BLaER1 (cell line): ENCODE results near the gene SPG7.

ENCODE experiments used
- H3K27ac ChIP-seq: shearing (Covaris generic); formaldehyde crosslinking; 2 replicates; pipeline ENCODE4 v1.8.1; 2022
- H3K27me3 ChIP-seq: shearing (Covaris generic); formaldehyde crosslinking; 2 replicates; pipeline ENCODE4 v1.8.1; 2022
- H3K36me3 ChIP-seq: shearing (Covaris generic); formaldehyde crosslinking; 2 replicates; pipeline ENCODE4 v1.8.1; 2022
- H3K4me1 ChIP-seq: shearing (Covaris generic); formaldehyde crosslinking; 2 replicates; pipeline ENCODE4 v1.8.1; 2022
- H3K4me2 ChIP-seq: shearing (Covaris generic); formaldehyde crosslinking; 2 replicates; pipeline ENCODE4 v1.8.1; 2022
- H3K4me3 ChIP-seq: shearing (Covaris generic); formaldehyde crosslinking; 2 replicates; pipeline ENCODE4 v1.8.1; 2022
- H3K9ac ChIP-seq: shearing (Covaris generic); formaldehyde crosslinking; 2 replicates; pipeline ENCODE4 v1.8.1; 2022
- H3K9me3 ChIP-seq: shearing (Covaris generic); formaldehyde crosslinking; 2 replicates; pipeline ENCODE4 v1.8.1; 2022
- H4K20me1 ChIP-seq: shearing (Covaris generic); formaldehyde crosslinking; 2 replicates; pipeline ENCODE4 v1.8.1; 2022
- Cebpa-rat ChIP-seq: shearing (Covaris generic); IDR thresholded peaks from 2 replicates; pipeline ENCODE4 v1.8.1; 2022

The SPG7 gene

DNA sequence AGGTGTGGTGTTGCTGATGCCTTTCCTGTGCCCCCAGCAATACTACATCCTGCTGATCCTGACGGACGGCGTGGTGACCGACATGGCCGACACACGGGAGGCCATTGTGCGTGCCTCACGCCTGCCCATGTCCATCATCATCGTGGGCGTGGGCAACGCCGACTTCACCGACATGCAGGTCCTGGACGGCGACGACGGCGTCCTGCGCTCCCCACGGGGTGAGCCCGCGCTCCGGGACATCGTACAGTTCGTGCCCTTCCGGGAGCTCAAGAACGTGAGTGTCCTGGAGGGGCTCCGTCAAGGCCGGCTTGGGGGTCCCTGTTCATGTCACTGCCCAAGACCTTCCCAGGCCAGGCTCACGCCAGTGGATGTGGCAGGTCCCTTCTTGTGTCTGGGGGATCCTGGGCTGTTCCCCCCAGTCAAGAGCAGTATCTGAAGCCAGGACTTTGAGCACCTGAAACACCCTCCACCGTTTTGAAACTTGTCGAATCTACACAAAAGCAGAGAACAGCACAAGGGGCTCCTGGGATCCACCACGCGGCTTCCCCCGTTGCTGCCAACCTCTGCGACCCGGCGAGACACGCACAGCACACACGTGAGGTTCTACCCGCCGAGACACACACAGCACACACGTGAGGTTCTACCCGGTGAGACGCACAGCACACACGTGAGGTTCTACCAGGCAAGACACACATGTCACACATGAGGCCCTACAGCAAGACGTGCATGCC lies 87.3 kb downstream of the SPG7 start:
- peak overlapping the region; percentile 64 for H3K4me2 ChIP-seq
- H3K4me3 ChIP-seq: no peak overlapping the region
- H3K27me3 ChIP-seq: no peaks in the 10 kb centered on the region
- no peaks in the 10 kb centered on the region for H4K20me1 ChIP-seq
- no peak for TF ChIP-seq Cebpa-rat
- peaks cover 50% of the 10 kb centered on the region for H3K4me1 ChIP-seq
- no peak overlapping the region for H3K9ac ChIP-seq
- H3K9me3 ChIP-seq: no peaks in the 10 kb centered on the region
- 0 out of 2 replicates have a peak overlapping the region, but pooled peaks have one; percentile 13 for H3K27ac ChIP-seq
- peaks cover 43% of the 10 kb centered on the region for H3K36me3 ChIP-seq

DNA sequence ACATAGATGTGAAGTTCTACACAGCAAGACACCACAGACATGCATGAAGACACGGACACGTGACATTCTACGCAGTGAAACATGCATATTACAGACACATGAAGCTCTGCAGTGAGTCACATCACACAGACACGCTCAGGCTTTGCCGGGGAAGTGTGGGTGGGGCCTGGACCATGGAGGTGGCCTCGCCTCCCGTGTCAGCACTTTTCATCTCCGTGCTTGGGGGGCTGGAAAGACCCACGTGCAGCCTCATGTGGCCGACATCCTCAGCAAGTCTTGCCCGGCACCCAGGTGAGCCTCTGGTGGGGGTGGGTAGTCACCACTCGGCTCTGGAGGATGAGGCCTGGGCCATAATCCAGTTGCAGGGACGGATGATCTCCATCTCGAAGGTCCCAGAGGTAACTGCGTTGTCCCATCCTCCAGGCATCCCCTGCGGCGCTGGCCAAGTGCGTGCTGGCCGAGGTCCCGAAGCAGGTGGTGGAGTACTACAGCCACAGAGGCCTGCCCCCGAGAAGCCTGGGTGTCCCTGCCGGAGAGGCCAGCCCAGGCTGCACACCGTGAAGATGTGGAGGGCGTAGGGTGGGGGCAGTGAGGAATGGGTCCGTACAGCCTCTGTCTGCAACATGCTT lies 88.0 kb downstream of the SPG7 start:
- TF ChIP-seq Cebpa-rat: no peak
- no peaks in the 10 kb centered on the region for H3K9me3 ChIP-seq
- peaks cover 57% of the 10 kb centered on the region for H3K4me1 ChIP-seq
- H3K9ac ChIP-seq: no peak overlapping the region
- no peak overlapping the region for H3K27ac ChIP-seq
- H3K36me3 ChIP-seq: peaks cover 39% of the 10 kb centered on the region
- no peak overlapping the region for H3K4me2 ChIP-seq
- no peaks in the 10 kb centered on the region for H4K20me1 ChIP-seq
- H3K27me3 ChIP-seq: no peaks in the 10 kb centered on the region
- H3K4me3 ChIP-seq: no peak overlapping the region

DNA sequence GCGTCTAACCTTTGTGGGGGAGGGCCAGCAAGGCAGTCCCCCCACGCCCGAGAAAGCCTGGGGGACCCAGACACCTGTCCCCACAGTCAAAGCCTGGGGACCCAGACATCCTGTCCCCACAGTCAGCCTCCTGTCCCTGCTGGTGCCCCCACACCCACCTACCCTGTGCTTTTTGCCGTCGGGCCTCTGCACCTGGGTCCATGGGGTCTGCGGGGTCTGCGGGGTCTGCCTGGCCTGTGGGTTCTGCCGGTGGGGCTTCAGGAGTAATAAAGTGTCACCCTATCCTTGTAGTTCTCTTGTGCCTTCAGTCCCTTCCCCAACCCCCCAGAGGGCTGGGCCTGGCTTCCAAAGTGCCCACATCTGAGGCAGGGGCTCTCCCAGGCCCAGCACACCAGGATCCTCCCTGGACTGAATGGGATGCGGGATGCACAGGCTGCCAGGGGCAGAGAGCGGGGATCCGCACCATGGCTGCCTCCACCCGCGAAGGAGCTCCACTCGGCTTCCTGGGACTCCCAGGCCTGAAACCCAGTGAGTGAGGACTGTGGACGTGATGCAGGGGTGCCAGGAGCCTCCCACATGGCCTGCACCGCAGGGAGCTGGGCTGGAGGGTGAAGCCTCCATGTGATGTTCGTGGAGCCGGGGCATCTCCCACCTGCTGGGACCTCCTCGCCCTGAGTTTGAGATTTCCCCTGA lies 88.9 kb downstream of the SPG7 start:
- no peaks in the 10 kb centered on the region for H3K9me3 ChIP-seq
- peaks cover 34% of the 10 kb centered on the region for H3K36me3 ChIP-seq
- H3K27me3 ChIP-seq: no peaks in the 10 kb centered on the region
- peaks cover 62% of the 10 kb centered on the region for H3K4me1 ChIP-seq
- no peak for TF ChIP-seq Cebpa-rat
- H3K4me2 ChIP-seq: no peak overlapping the region
- H3K27ac ChIP-seq: peak overlapping the region; percentile 26; the same call in 1 of the 2 replicates
- no peak overlapping the region for H3K9ac ChIP-seq
- H4K20me1 ChIP-seq: no peaks in the 10 kb centered on the region
- H3K4me3 ChIP-seq: no peak overlapping the region

DNA sequence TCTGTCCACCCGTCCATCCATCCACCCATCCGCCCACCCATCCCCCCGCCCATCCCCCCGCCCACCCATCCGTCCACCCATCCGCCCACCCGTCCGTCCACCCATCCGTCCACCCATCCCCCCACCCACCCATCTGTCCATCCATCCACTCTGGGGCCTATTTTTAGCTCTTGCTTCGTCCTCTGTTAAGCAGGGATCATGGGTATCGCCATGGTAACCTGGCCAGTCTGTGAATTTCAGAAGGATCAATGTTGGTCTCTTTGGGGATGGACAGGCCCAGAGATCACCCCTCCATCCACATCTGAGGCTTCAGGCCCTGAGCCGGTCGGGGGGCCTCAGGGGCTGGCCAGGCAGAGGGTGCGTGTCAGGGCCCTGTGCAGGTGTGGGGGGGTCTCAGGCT lies 90.0 kb downstream of the SPG7 start:
- no peak overlapping the region for H3K4me3 ChIP-seq
- no peak for TF ChIP-seq Cebpa-rat

DNA sequence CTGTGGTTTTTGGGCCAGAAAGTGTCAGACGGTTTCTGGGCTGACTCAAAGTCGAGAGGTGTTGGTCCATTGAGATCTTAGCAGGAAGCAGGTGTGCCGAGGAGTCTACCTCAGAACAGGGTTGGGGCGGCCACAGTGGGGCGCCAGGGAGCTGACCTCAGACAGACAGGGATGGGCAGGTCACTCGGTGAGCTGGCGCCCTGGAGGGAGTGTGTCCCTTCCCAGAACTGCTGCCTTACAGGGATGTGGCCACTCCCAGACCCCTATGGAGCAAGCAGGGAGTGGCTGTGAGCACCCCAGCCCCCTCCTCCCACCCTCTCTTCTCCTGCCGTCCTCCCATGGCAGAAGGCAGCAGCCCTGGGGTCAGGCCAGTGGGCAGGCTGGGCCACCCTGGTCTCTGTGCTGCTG lies 91.3 kb downstream of the SPG7 start:
- no peak for TF ChIP-seq Cebpa-rat
- Histone ChIP-seq H3K9ac (no peak overlapping the region), H3K4me1 (peaks cover 61% of the 10 kb centered on the region), H4K20me1 (no peaks in the 10 kb centered on the region), H3K36me3 (peaks cover 27% of the 10 kb centered on the region), H3K4me2 (peak overlapping the region; percentile 55), H3K27me3 (no peaks in the 10 kb centered on the region), H3K4me3 (no peak overlapping the region), H3K27ac (peak overlapping the region; percentile 50; the same call in 1 of the 2 replicates), H3K9me3 (no peaks in the 10 kb centered on the region)

More for the DNA sequence above, 90.0 kb downstream of the SPG7 start:
- Histone ChIP-seq H3K4me1 (peaks cover 72% of the 10 kb centered on the region), H3K27ac (no peak overlapping the region), H3K4me2 (no peak overlapping the region), H3K27me3 (no peaks in the 10 kb centered on the region), H3K9me3 (no peaks in the 10 kb centered on the region), H4K20me1 (no peaks in the 10 kb centered on the region), H3K9ac (no peak overlapping the region), H3K36me3 (peaks cover 28% of the 10 kb centered on the region)

DNA sequence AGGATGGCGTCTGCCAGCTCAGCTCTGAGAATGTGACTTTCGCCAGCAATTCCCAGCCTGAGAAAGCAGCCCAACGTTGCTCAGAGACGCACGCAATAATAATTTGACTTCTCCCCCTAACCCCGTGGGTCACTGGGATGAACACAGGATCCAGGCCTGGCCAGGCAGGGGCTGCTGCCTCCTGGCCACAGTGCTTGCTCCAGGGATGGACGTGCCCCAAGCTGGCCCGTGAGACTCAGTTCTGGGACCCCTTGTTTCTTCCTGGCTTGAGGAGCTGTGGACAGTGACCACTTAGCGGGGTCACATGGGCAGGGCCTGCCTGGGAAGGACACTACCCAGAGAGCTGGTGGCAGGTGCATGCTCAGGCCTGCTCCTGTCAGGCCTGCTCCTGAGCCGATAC lies 91.7 kb downstream of the SPG7 start:
- TF ChIP-seq Cebpa-rat: no peak
- Histone ChIP-seq H3K9me3 (no peaks in the 10 kb centered on the region), H3K27me3 (no peaks in the 10 kb centered on the region), H3K27ac (peak overlapping the region; percentile 50; the same call in 1 of the 2 replicates), H3K4me3 (no peak overlapping the region), H3K4me2 (peak overlapping the region; percentile 55; the same call in 1 of the 2 replicates), H3K9ac (no peak overlapping the region), H3K4me1 (peaks cover 61% of the 10 kb centered on the region), H3K36me3 (peaks cover 25% of the 10 kb centered on the region), H4K20me1 (no peaks in the 10 kb centered on the region)

DNA sequence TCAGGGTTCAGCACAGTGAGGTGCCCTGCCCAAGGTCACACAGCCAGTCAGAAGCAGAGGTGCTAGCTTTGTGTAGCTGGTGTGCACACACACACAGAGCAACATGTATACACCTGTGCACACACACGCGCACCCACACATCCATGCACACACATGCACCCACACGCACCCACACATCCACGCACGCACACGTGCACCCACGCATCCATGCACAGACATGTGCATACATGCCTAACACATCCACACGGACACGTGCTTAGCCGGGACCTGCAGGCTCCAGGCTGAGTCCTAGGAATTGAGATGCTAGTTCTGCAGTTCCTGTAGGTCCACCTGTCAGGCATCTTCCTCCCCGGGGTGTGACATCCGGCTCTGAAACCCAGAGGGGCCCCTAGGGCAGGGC lies 92.2 kb downstream of the SPG7 start:
- H3K4me3 ChIP-seq: no peak overlapping the region
- no peak overlapping the region for H3K27ac ChIP-seq
- H3K9me3 ChIP-seq: no peaks in the 10 kb centered on the region
- no peak for TF ChIP-seq Cebpa-rat
- peaks cover 61% of the 10 kb centered on the region for H3K4me1 ChIP-seq
- no peak overlapping the region; the same call in 1 of the 2 replicates for H3K4me2 ChIP-seq
- no peak overlapping the region for H3K9ac ChIP-seq
- no peaks in the 10 kb centered on the region for H4K20me1 ChIP-seq
- peaks cover 20% of the 10 kb centered on the region for H3K36me3 ChIP-seq
- no peaks in the 10 kb centered on the region for H3K27me3 ChIP-seq

DNA sequence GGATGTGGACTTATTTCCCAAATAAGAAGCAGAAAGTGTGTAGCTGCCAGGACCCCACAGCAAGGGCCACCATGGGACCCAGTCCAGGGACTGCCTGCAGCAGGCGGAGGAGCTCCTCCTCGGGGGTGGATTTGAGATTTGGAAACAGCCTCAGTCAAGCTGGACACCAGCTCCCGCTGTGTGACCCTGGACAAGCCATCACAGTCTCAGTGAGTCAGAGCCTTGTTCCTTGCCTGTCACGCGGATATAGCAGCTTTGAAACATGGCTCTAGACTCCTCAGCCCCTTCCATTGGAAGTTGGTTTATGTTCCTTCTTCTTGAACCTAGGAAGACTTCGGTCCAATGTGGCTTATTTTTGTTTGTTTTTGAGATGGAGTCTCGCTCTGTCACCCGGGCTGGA lies 92.8 kb downstream of the SPG7 start:
- H3K9ac ChIP-seq: no peak overlapping the region
- H3K27me3 ChIP-seq: no peaks in the 10 kb centered on the region
- peaks cover 14% of the 10 kb centered on the region for H3K36me3 ChIP-seq
- H3K4me3 ChIP-seq: no peak overlapping the region
- no peak overlapping the region for H3K27ac ChIP-seq
- peaks cover 64% of the 10 kb centered on the region for H3K4me1 ChIP-seq
- no peak overlapping the region; the same call in 1 of the 2 replicates for H3K4me2 ChIP-seq
- TF ChIP-seq Cebpa-rat: no peak
- H4K20me1 ChIP-seq: no peaks in the 10 kb centered on the region
- no peaks in the 10 kb centered on the region for H3K9me3 ChIP-seq

DNA sequence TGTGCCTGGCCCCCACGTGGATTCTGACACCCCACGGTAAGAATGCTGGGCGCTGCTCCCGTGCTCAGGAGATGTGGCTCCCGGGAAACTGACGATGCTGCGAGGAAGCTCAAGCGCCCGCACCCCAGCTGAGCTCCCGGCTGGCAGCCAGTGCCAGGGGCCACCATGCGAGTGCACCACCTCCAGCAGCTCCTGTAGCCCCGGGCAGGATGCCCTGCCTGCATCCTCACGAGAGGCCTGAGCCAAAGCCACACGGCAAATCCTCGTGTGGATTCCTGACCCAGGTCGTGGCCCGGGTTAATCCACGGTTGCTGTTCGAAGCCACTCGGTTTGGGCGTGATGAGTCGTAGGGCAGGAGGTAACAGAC lies 93.7 kb downstream of the SPG7 start:
- Histone ChIP-seq H3K27me3 (no peaks in the 10 kb centered on the region), H3K9me3 (no peaks in the 10 kb centered on the region), H3K36me3 (peaks cover 5% of the 10 kb centered on the region; the same call in 1 of the 2 replicates), H3K27ac (0 out of 2 replicates have a peak overlapping the region, but pooled peaks have one; percentile 48), H3K4me2 (peak overlapping the region; percentile 82), H3K4me3 (no peak overlapping the region), H3K4me1 (peaks cover 69% of the 10 kb centered on the region), H3K9ac (no peak overlapping the region), H4K20me1 (no peaks in the 10 kb centered on the region)
- TF ChIP-seq Cebpa-rat: no peak
